CD4-positive, alpha-beta T cell (primary cell): ENCODE results near the gene ZNF41. TPM values are rescaled to one million over a fixed set of nuclear protein-coding genes. Genes with fewer than 3 reads are reported as not detected.

ENCODE experiments used
- ATAC-seq: fragments of 200-7000 bp; cut with Tn5 transposase; one replicate; pipeline ENCODE4 v1.10.0; 2022; ENCODE audit warnings: mild to moderate bottlenecking; ENCODE audit not compliant: poor library complexity
- CTCF ChIA-PET: fragments of 350-600 bp; sonication (Branson Sonifier 250); formaldehyde crosslinking; loops from one replicate; lab custom pipeline; 2021; ENCODE audit warnings: antibody characterized with exemption, inconsistent platforms; lab: Charles Lee
- POLR2A ChIA-PET: fragments of 350-600 bp; sonication (Branson Sonifier 250); formaldehyde crosslinking; loops from one replicate; lab custom pipeline; 2021; ENCODE audit warnings: antibody characterized with exemption, inconsistent platforms; lab: Charles Lee
- DNase-seq, 14 experiments: peaks; one replicate each; pipeline ENCODE4 v3.0.0-alpha.2; 2013 to 2020; ENCODE audit warnings: mixed read lengths in 2 of 14
- H3K27ac ChIP-seq, 2 donors: one replicate each; pipeline versions ENCODE4 v1.5.1 to v1.7.0; 2013; ENCODE audit warnings: low read length in 2 of 2, low read depth in 1 of 2, mild to moderate bottlenecking in 1 of 2
- H3K27me3 ChIP-seq, 2 experiments: 1 replicate in 1 of 2; 2 replicates in 1 of 2; pipeline versions ENCODE4 v1.6.1 to v1.7.0; 2013; ENCODE audit warnings: low read length in 2 of 2, control low read depth in 1 of 2, mild to moderate bottlenecking in 1 of 2, moderate library complexity in 1 of 2; ENCODE audit not compliant: insufficient read depth in 2 of 2, control insufficient read depth in 1 of 2
- H3K36me3 ChIP-seq: one replicate; pipeline ENCODE4 v1.6.1; 2013; ENCODE audit warnings: low read length, control low read depth; ENCODE audit not compliant: insufficient read depth
- H3K4me1 ChIP-seq: one replicate; pipeline ENCODE4 v1.6.1; 2013; ENCODE audit warnings: low read length, control low read depth; ENCODE audit not compliant: insufficient read depth
- H3K4me3 ChIP-seq: one replicate; pipeline ENCODE4 v1.5.1; 2013; ENCODE audit warnings: mild to moderate bottlenecking, low read length, moderate library complexity
- H3K9me3 ChIP-seq, 2 experiments: 1 replicate in 1 of 2; 2 replicates in 1 of 2; pipeline versions ENCODE4 v1.6.1 to v1.7.0; 2013; ENCODE audit warnings: low read length in 2 of 2, mild to moderate bottlenecking in 2 of 2, control low read depth in 1 of 2, moderate library complexity in 1 of 2; ENCODE audit not compliant: control insufficient read depth in 1 of 2, insufficient read depth in 1 of 2
- H3K27ac Mint-ChIP-seq: one replicate; pipeline ENCODE4 v1.8.0; 2020; ENCODE audit warnings: mixed read lengths
- H3K27me3 Mint-ChIP-seq: one replicate; pipeline ENCODE4 v1.8.0; 2021; ENCODE audit warnings: mixed read lengths
- H3K36me3 Mint-ChIP-seq: one replicate; pipeline ENCODE4 v1.8.0; 2021; ENCODE audit warnings: low read depth, mixed read lengths
- H3K4me1 Mint-ChIP-seq: one replicate; pipeline ENCODE4 v1.8.0; 2021; ENCODE audit warnings: low read depth, mixed read lengths
- H3K4me3 Mint-ChIP-seq: one replicate; pipeline ENCODE4 v1.8.0; 2020; ENCODE audit warnings: mild to moderate bottlenecking, mixed read lengths
- H3K9me3 Mint-ChIP-seq: one replicate; pipeline ENCODE4 v1.8.0; 2020; ENCODE audit warnings: mixed read lengths
- CTCF ChIP-seq: fragments of 200-600 bp; IDR thresholded peaks from one replicate; pipeline ENCODE4 v1.8.0; 2022; ENCODE audit warnings: antibody characterized with exemption, mild to moderate bottlenecking
- intact Hi-C, 2 experiments: fragments of 100-400 bp; cut with DNase I in 1 of 2; cut with micrococcal nuclease in 1 of 2; formaldehyde crosslinking; loops; one replicate each; pipeline versions ENCODE4 v1.15.1 to v1.9.0; 2023 to 2025; cut with DNase I, micrococcal nuclease
- total RNA-seq, 174 experiments: library from RNA in 2 of 174; stranded (reverse) in 2 of 174; gene quantifications; one replicate each; pipeline ENCODE4 v1.2.3 and lab custom pipeline; 2021 to 2026

ZNF41 gene
- total RNA-seq, 2 experiments from 2014 or later: 3.1 to 3.9 TPM

- Mint-ChIP-seq H3K36me3 (no peaks in the 10 kb centered on the region), H3K4me3 (no peak overlapping the region), H3K27me3 (no peaks in the 10 kb centered on the region), H3K4me1 (no peaks in the 10 kb centered on the region), H3K9me3 (no peaks in the 10 kb centered on the region), H3K27ac (no peak overlapping the region)
- Histone ChIP-seq H3K36me3 (no peaks in the 10 kb centered on the region), H3K4me3 (peak overlapping the region; percentile 55), H3K4me1 (peaks cover 7% of the 10 kb centered on the region), H3K9me3 (no peaks in the 10 kb centered on the region), H3K27ac (no peak overlapping the region), H3K27me3 (no peaks in the 10 kb centered on the region)
- ChIA-PET CTCF (interaction anchor here (0.6 to 2.1 kb wide), 22 partner anchors 9 to 994 kb away, joined by 3 to 14 read pairs (median 3); partner anchors contain the start of genes CDK16 and UBA1), POLR2A (interaction anchor here (0.7 to 1.7 kb wide), 7 partner anchors 10 to 379 kb away, joined by 3 to 9 read pairs (median 4); partner anchors contain the start of genes CDK16, NDUFB11, RBM10 and USP11)
- intact Hi-C loops: loop anchor here (1.0 to 10.0 kb wide), 7 partner anchors 36 to 759 kb away; partner anchors contain the start of genes JADE3 (in 1 of the 2) and UBA1 (in 1 of the 2)
- TF ChIP-seq CTCF: peak; percentile 20
- ATAC-seq: peak; percentile 51
- no peak for DNase-seq
These were observed 40.7 kb upstream of the ZNF41 start for GRCh38 chrX:47523713-47524166.

- no peak overlapping the region for H3K27ac Mint-ChIP-seq
- no peaks in the 10 kb centered on the region for H3K9me3 Mint-ChIP-seq
- H3K4me1 Mint-ChIP-seq: no peaks in the 10 kb centered on the region
- Histone ChIP-seq H3K27me3 (no peaks in the 10 kb centered on the region), H3K4me3 (peak overlapping the region; percentile 55), H3K9me3 (no peaks in the 10 kb centered on the region), H3K36me3 (no peaks in the 10 kb centered on the region), H3K27ac (no peak overlapping the region), H3K4me1 (peaks cover 7% of the 10 kb centered on the region)
- peak overlapping the region; percentile 59 for H3K4me3 Mint-ChIP-seq
- ATAC-seq (peak; percentile 96), DNase-seq (peak; percentile 46 to 88 (median 76))
- no peaks in the 10 kb centered on the region for H3K27me3 Mint-ChIP-seq
- intact Hi-C loops: loop anchor here (1.0 to 10.0 kb wide), 7 partner anchors 36 to 758 kb away; partner anchors contain the start of genes JADE3 (in 1 of the 2) and UBA1 (in 1 of the 2)
- H3K36me3 Mint-ChIP-seq: no peaks in the 10 kb centered on the region
- POLR2A ChIA-PET: interaction anchor here (0.7 to 1.7 kb wide), 7 partner anchors 10 to 378 kb away, joined by 3 to 9 read pairs (median 4); partner anchors contain the start of genes CDK16, NDUFB11, RBM10 and USP11
- TF ChIP-seq CTCF: peak; percentile 79
- CTCF ChIA-PET: interaction anchor here (0.6 to 2.1 kb wide), 22 partner anchors 9 to 994 kb away, joined by 3 to 14 read pairs (median 3); partner anchors contain the start of genes CDK16 and UBA1
These were observed 40.3 kb upstream of the ZNF41 start for GRCh38 chrX:47523297-47523696.

- Mint-ChIP-seq H3K9me3 (no peaks in the 10 kb centered on the region), H3K27me3 (no peaks in the 10 kb centered on the region), H3K36me3 (no peaks in the 10 kb centered on the region), H3K27ac (no peak overlapping the region), H3K4me3 (no peak overlapping the region), H3K4me1 (peaks cover 11% of the 10 kb centered on the region)
- DNase-seq: peak in 1 of 14 experiments; percentile 8
- Histone ChIP-seq H3K36me3 (no peaks in the 10 kb centered on the region), H3K27me3 (no peaks in the 10 kb centered on the region), H3K4me3 (no peak overlapping the region), H3K9me3 (no peaks in the 10 kb centered on the region), H3K4me1 (peaks cover 8% of the 10 kb centered on the region), H3K27ac (no peak overlapping the region)
- POLR2A ChIA-PET: no interaction called here
- TF ChIP-seq CTCF: no peak
- no peak for ATAC-seq
- intact Hi-C loops: no loop called here
- CTCF ChIA-PET: no interaction called here
These were observed 35.1 kb upstream of the ZNF41 start for GRCh38 chrX:47518144-47518543.
